Measurements from ENCODE around the gene PLXDC2. TPM values are rescaled to one million over a fixed set of nuclear protein-coding genes. Genes with fewer than 3 reads are reported as not detected.

PLXDC2 gene
- polyA plus RNA-seq, 4 donors: 33.9 to 41.6 (median 34.8) TPM

GRCh38 chr10:20237091-20237570, 420.9 kb downstream of the PLXDC2 start:
- DNase-seq (ENCODE audit: low read depth in 4 of 4, low spot score in 3 of 4): no peak

GRCh38 chr10:20237586-20237985, 421.4 kb downstream of the PLXDC2 start:
- no peak for DNase-seq (ENCODE audit: low read depth in 4 of 4, low spot score in 3 of 4)

GRCh38 chr10:20240643-20241042, 424.4 kb downstream of the PLXDC2 start:
- no peak for DNase-seq (ENCODE audit: low read depth in 4 of 4, low spot score in 3 of 4)

- DNase-seq (ENCODE audit: low read depth in 4 of 4, low spot score in 3 of 4): no peak
These were observed 431.2 kb downstream of the PLXDC2 start for GRCh38 chr10:20247454-20247853.

GRCh38 chr10:20247891-20248708, 431.9 kb downstream of the PLXDC2 start:
- DNase-seq (ENCODE audit: low read depth in 4 of 4, low spot score in 3 of 4): no peak

GRCh38 chr10:20254078-20254477, 437.8 kb downstream of the PLXDC2 start:
- DNase-seq (ENCODE audit: low read depth in 4 of 4, low spot score in 3 of 4): no peak

- DNase-seq (ENCODE audit: low read depth in 4 of 4, low spot score in 3 of 4): no peak
These were observed 438.3 kb downstream of the PLXDC2 start for GRCh38 chr10:20254497-20254896.

GRCh38 chr10:20256969-20257368, 440.7 kb downstream of the PLXDC2 start:
- DNase-seq (ENCODE audit: low read depth in 4 of 4, low spot score in 3 of 4): no peak

- DNase-seq (ENCODE audit: low read depth in 4 of 4, low spot score in 3 of 4): no peak
These were observed 441.2 kb downstream of the PLXDC2 start for GRCh38 chr10:20257422-20257821.

- no peak for DNase-seq (ENCODE audit: low read depth in 4 of 4, low spot score in 3 of 4)
These were observed 448.9 kb downstream of the PLXDC2 start for GRCh38 chr10:20265146-20265545.

GRCh38 chr10:20267734-20268133, 451.5 kb downstream of the PLXDC2 start:
- no peak for DNase-seq (ENCODE audit: low read depth in 4 of 4, low spot score in 3 of 4)

- DNase-seq (ENCODE audit: low read depth in 4 of 4, low spot score in 3 of 4): no peak
These were observed 455.3 kb downstream of the PLXDC2 start for GRCh38 chr10:20271490-20271889.

GRCh38 chr10:20272608-20273007, 456.4 kb downstream of the PLXDC2 start:
- no peak for DNase-seq (ENCODE audit: low read depth in 4 of 4, low spot score in 3 of 4)

- DNase-seq (ENCODE audit: low read depth in 4 of 4, low spot score in 3 of 4): no peak
These were observed 458.3 kb downstream of the PLXDC2 start for GRCh38 chr10:20274571-20274970.

GRCh38 chr10:20276127-20276979, 460.1 kb downstream of the PLXDC2 start:
- no peak for DNase-seq (ENCODE audit: low read depth in 4 of 4, low spot score in 3 of 4)

GRCh38 chr10:20277820-20278219, 461.6 kb downstream of the PLXDC2 start:
- no peak for DNase-seq (ENCODE audit: low read depth in 4 of 4, low spot score in 3 of 4)

GRCh38 chr10:20281579-20281978, 465.3 kb downstream of the PLXDC2 start:
- DNase-seq (ENCODE audit: low read depth in 4 of 4, low spot score in 3 of 4): no peak

GRCh38 chr10:20287586-20287985, 471.4 kb downstream of the PLXDC2 start:
- no peak for DNase-seq (ENCODE audit: low read depth in 4 of 4, low spot score in 3 of 4)

- no peak for DNase-seq (ENCODE audit: low read depth in 4 of 4, low spot score in 3 of 4)
These were observed 471.8 kb downstream of the PLXDC2 start for GRCh38 chr10:20288060-20288459.

GRCh38 chr10:20289070-20289828, 473.0 kb downstream of the PLXDC2 start:
- DNase-seq (ENCODE audit: low read depth in 4 of 4, low spot score in 3 of 4): no peak

GRCh38 chr10:20298417-20298816, 482.2 kb downstream of the PLXDC2 start:
- no peak for DNase-seq (ENCODE audit: low read depth in 4 of 4, low spot score in 3 of 4)

Data from right renal pelvis (tissue), 4 donors.